Measurements from ENCODE around the gene UTP3.
"Not testable (repeated sequence)": the region's sequence is repeated elsewhere in the genome, so short reads cannot be mapped to it uniquely, and the experiment has no call there.

UTP3 gene

DNA sequence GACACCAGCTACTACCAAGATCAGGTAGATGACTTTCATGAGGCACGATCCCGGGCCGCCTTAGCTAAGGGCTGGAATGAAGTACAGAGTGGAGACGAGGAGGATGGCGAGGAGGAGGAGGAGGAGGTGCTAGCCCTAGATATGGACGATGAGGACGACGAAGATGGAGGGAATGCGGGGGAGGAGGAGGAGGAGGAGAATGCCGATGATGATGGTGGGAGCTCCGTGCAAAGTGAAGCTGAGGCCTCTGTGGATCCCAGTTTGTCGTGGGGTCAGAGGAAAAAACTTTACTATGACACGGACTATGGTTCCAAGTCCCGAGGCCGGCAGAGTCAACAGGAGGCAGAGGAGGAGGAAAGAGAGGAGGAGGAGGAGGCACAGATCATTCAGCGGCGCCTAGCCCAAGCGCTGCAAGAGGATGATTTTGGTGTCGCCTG, 481 bp downstream of the UTP3 start:
- DNase-seq = no peak

GRCh38 chr4:70691661-70692060, 3.3 kb downstream of the UTP3 start:
- peak; percentile 67 to 78 for DNase-seq

GRCh38 chr4:70694633-70695032, 6.3 kb downstream of the UTP3 start:
- not testable (repeated sequence) for DNase-seq

- DNase-seq = not testable (repeated sequence)
Measured at GRCh38 chr4:70698435-70698834, 10.1 kb downstream of the UTP3 start.

DNA sequence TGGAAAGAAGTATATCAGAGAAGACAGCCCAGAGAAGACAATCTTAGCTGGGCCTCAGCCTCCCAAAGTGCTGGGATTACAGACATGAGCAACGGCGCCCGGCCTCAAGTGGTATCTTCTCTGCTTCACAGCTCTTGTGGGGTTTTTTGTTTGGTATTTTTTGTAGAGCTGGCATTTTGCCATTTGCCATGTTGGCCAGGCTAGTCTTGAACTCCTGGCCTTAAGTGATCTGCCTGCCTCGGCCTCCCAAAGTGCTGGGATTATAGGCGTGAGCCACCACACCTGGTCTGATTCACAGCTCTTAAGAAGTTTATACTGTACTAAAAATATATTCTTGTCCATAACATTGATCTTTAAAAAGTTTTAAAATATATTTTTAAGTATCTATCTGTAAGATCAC, 12.4 kb downstream of the UTP3 start:
- DNase-seq = no peak

- no peak for DNase-seq
Measured at GRCh38 chr4:70701271-70701670, 12.9 kb downstream of the UTP3 start.

- DNase-seq = not testable (repeated sequence)
Measured at GRCh38 chr4:70702592-70702991, 14.3 kb downstream of the UTP3 start.

GRCh38 chr4:70703619-70704214, 15.4 kb downstream of the UTP3 start:
- peak in 1 of 2 donors; percentile 28 for DNase-seq

DNA sequence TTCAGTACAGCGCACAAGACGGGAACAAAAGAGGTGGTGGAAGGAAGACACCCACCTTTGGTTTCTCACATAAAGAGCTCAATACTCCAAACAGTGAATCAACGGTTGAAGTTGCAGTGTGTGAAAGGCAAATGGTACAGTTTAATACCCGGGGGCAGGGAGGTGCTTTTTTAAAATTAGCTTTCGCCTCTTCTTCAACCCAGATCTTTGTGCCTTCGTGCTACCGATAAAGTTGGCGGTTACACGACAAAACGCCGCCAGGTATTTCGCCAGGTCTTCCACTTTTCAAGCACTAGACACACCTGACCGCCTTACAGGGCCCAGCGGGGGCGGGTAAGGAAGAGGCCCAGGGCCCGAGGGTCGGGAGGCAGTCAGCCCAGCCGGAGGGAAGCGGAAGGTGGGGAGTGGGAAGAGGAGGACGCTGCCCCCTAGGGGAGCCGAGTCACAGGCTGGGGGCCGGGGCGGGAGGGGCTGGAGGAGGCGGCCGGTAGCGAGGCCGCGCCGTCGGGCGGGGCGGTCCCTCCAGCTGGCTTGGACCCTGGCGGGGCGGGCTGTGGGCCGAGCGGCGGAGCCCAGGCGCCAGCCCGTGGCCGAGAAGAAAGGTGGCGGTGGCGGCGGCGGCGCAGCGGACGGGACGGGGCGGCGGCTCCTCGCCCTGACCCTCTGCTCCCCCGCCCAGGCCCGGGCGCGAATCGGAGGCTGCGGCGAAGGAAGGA, 16.0 kb downstream of the UTP3 start:
- peak; percentile 61 to 75 for DNase-seq

- DNase-seq = no peak
Measured at GRCh38 chr4:70704931-70705182, 16.5 kb downstream of the UTP3 start.

DNA sequence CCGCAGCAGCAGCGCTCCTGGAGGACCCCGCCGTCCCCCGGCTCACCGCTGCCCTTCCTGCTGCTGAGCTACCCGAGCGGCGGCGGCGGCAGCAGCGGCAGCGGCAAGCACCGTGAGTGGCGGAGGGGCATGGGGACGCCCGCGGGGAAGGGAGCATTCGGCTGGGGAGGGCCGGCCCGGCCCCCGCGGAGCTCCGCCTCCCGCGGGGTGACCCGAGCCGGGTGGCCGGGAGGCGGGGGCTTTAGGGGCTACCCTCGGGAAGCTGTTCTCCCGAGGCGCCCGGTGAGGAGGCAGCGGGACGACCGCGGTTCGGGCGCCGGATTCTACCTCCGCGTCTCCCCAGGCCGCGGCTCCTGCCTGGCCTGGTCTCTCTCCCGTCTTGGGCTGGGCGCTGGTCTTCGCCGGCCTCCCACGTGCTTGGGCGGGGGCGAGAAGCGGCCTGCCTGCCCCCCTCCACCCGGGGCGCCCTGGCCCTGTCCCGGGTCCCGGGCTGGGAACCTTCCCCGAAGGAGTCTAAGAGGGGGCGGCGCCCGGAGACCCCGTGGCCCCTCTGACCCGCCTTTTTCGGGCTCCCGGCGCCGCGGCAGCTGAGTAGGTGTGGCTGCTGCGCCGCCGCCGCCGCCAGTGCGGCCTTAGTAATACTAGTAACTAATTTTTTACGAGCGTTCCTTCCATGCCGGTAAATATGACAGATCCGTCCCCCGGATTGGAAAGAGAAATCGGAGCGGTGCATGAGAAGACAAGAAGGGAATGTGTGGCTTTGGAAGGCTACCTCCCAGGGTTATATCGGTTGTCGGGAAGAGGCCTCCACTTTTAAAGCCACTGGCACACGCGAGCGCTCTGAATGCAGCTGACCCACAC, 17.1 kb downstream of the UTP3 start:
- peak; percentile 81 to 88 for DNase-seq

DNA sequence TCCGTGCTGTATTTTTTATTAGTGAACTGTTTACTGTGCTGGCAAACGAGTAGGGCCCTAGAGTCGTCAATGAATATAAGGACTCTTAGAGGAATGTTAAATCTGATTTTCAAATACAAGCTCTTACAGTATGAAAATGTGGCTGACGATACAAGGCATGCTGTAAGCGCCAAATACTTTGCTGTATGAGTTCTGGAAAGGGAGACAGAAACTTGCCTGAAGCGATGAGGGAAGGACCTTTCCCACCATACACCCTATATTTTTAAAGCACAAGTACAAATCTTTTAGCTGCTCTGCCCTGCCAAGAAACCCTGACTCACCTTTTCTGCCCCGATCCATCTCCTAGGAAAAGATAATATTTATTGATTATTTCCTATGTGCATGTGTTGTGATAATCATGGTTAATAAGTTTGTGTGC, 17.7 kb downstream of the UTP3 start:
- DNase-seq = peak in 1 of 2 donors; percentile 2

- DNase-seq = peak in 1 of 2 donors; percentile 29
Measured at GRCh38 chr4:70706516-70706915, 18.2 kb downstream of the UTP3 start.

DNA sequence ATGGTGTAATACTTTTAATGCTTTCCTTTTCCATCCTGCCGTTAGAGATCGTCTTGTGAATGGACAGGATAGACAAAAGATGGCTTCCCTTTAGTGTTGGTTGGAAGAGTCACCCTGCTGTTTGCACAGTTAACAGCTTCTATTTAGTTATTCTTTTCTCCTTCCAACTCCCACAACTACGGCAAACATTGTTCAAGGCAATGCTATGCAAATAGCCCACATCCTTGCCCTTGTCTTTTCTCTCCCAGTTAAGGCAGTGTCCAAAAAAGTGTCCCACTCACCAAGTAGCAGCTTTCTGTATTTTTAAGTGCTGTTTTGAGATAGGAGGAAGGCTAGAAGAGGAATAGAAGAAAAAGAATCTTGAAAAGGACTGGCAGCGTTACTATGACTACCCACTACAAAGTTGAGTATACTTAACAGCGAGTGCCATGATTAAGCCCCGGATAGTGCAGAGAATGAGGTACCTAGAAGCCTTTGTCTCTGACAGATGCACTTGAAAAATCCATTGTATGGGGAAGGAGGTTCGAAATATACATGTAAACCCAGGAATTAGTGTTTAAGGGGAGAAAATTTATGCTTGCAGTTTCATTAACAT, 21.4 kb downstream of the UTP3 start:
- DNase-seq = no peak

GRCh38 chr4:70711599-70711998, 23.3 kb downstream of the UTP3 start:
- no peak for DNase-seq

DNA sequence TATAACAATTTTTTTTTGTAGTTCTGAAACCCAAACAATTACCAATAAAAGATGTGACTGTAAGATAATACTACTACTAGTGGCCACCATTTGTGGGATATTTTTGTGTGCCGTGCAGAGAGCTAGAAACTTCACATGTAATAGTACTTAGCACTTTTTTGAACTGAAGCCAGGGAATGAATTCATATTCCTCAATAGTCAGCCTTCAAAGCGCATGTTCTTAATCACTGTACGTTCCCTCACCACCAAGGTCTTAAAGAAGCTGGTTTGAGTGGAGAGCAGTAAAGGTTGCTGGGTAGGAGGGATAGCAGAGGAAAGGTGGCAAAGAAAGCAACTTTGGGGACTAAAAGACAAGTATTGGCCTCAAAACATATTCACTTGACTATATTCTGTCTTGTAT, 23.8 kb downstream of the UTP3 start:
- DNase-seq = no peak

DNA sequence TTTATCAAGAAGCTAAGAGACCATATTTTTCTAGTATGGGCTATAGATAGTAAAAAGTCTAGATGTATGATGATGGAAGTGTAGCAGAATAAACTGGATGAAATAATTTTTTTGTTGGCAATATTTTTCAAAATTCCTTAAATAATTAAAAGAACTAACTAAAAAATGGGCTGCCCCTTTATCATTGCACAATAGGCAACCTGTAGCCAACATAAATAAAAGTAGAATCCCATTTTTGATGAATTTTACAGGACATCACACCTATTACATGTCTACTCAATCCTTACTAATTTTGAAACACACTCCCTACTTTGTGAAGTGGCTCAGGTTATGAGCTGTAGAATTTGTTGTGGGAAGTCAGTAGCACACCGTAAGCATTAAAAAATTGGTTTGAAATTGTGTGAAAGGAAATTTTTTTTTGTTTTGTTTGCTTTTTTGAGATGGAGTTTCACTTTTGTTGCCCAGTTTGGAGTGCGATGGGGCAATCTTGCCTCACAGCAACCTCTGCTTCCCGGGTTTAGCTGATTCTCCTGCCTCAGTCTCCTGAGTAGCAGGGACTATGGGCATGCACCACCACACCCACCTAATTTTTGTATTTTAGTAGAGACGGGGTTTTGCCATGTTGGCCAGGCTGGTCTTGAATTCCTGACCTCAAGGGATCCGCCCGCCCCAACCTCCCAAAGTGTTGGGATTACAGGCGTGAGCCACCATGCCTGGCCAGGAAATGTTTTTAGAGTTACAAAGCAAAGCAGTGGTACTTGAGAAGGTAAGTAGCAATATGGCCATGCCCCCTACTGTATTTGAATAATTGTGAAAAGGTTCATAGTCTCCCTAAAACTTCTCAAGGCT, 24.5 kb downstream of the UTP3 start:
- DNase-seq = peak in 1 of 2 donors; percentile 26

GRCh38 chr4:70713453-70714078, 25.2 kb downstream of the UTP3 start:
- DNase-seq = peak; percentile 80 to 94

DNA sequence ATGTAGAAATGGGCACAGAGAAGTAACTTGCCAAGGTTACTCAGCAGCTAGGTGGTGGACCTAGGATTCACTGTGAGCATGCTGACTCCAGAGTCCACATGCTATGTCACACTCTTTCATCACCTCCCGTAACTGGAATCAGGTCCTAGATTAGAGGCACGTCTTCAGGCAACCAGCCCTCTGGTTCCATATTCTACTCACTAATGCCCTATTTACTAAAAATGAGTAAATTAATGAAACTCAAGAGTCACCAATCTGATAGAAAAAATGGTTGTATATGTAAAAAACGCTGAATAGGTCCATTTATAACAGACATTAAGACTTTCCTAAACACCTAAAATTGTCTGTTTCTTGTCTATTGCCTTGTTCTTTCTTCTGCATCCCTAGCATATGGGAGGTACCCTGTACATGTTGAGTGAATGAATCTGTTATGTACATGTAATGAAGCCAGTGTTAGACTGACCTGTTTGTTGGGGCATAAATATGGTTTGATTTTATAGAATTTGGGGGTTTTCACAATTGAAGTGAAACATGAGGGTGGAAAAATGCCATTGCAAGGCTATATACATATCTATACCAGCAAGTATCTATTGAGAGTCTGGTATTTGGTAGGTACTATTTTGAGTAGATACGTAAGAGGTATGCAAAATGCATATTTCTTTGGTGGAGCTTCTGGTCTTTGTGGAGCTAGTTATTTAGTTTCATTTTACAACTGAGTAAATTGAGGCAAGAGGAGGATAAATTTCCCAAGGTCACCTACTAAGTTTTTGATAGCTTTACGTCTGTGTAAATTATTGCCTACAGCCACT, 26.0 kb downstream of the UTP3 start:
- no peak for DNase-seq

DNA sequence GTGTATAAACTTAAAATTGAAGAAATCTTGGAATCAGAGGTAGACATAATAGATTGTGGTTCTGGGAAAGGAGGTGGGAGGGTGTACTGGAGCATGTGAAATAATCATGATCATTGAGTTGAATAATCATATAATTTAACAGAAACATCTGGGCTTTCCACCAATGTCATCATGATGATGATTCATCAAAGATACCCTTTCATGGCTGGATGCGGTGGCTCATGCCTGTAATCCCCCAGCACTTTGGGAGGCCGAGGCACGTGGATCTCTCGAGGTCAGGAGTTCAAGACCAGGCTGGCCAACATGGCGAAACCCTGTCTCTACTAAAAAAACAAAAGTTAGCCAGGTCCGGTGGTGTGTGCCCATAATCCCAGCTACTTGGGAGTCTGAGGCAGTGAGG, 26.8 kb downstream of the UTP3 start:
- DNase-seq = peak; percentile 91 to 97
